Ishikawa (cell line): ENCODE results near the gene ITPA.

ENCODE experiments used
- CEBPB ChIP-seq: IDR thresholded peaks from 2 replicates; pipeline ENCODE4 v1.6.1; 2012
- CREB1 ChIP-seq: IDR thresholded peaks from 2 replicates; pipeline ENCODE4 v1.6.1; 2012; ENCODE audit warnings: low read depth
- EGR1 ChIP-seq: IDR thresholded peaks from 2 replicates; pipeline ENCODE4 v1.6.1; 2012
- EP300 ChIP-seq: IDR thresholded peaks from 2 replicates; pipeline ENCODE4 v1.6.1; 2012; ENCODE audit warnings: borderline replicate concordance
- FOXM1 ChIP-seq: IDR thresholded peaks from 2 replicates; pipeline ENCODE4 v1.6.1; 2012; ENCODE audit warnings: low read depth, borderline replicate concordance
- NFIC ChIP-seq: IDR thresholded peaks from 2 replicates; pipeline ENCODE4 v1.6.1; 2012
- RAD21 ChIP-seq: IDR thresholded peaks from 2 replicates; pipeline ENCODE4 v1.6.1; 2012; ENCODE audit warnings: low read depth
- TAF1 ChIP-seq: IDR thresholded peaks from 2 replicates; pipeline ENCODE4 v1.6.1; 2012; ENCODE audit warnings: low read depth, mild to moderate bottlenecking
- TCF12 ChIP-seq: IDR thresholded peaks from 2 replicates; pipeline ENCODE4 v1.6.1; 2012; ENCODE audit warnings: low read depth
- TEAD4 ChIP-seq: IDR thresholded peaks from 2 replicates; pipeline ENCODE4 v1.6.1; 2012
- YY1 ChIP-seq: IDR thresholded peaks from 2 replicates; pipeline ENCODE4 v1.6.1; 2012; ENCODE audit warnings: low read depth
- ZBTB7A ChIP-seq: IDR thresholded peaks from 2 replicates; pipeline ENCODE4 v1.6.1; 2012; ENCODE audit warnings: low read depth
- TF ChIP-seq, protein P1 (sequence below): IDR thresholded peaks from 2 replicates; pipeline ENCODE4 v1.6.1; 2012
- TF ChIP-seq, protein P2 (sequence below): IDR thresholded peaks from 2 replicates; pipeline ENCODE4 v1.6.1; 2012
- TF ChIP-seq, protein P3 (sequence below): IDR thresholded peaks from 2 replicates; pipeline ENCODE4 v1.6.1; 2012; ENCODE audit warnings: low read depth, mild to moderate bottlenecking

ITPA gene

DNA sequence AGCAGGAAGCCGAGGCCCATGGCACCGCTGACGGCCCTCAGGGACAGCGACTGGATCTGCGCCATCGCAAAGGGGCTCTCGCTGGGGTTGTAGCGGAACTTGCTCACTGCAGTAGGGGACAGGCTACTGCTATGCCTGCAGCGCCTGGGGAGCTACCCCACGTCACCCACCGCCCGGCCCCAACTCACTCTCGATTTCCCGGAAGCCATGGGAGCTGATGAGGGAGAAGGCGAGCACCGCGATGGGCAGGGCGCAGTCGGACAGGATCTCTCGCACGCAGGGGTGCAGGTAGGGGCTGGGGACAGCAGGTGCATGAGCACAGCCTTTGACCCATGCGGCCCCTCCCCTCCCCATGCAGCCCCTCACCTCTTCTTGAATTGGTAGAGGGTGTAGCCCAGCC is 19.9 kb downstream of the ITPA start:
- TF ChIP-seq, protein P1, sequence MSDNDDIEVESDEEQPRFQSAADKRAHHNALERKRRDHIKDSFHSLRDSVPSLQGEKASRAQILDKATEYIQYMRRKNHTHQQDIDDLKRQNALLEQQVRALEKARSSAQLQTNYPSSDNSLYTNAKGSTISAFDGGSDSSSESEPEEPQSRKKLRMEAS = no peak
- TF ChIP-seq RAD21 = no peak
- no peak for TF ChIP-seq NFIC
- TF ChIP-seq CEBPB = no peak
- no peak for TF ChIP-seq EGR1
- TF ChIP-seq, protein P2, sequence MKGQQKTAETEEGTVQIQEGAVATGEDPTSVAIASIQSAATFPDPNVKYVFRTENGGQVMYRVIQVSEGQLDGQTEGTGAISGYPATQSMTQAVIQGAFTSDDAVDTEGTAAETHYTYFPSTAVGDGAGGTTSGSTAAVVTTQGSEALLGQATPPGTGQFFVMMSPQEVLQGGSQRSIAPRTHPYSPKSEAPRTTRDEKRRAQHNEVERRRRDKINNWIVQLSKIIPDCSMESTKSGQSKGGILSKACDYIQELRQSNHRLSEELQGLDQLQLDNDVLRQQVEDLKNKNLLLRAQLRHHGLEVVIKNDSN = no peak
- TF ChIP-seq TAF1 = no peak
- no peak for TF ChIP-seq TEAD4
- no peak for TF ChIP-seq YY1
- no peak for TF ChIP-seq EP300
- no peak for TF ChIP-seq CREB1
- TF ChIP-seq TCF12 = no peak
- no peak for TF ChIP-seq ZBTB7A
- TF ChIP-seq, protein P3, sequence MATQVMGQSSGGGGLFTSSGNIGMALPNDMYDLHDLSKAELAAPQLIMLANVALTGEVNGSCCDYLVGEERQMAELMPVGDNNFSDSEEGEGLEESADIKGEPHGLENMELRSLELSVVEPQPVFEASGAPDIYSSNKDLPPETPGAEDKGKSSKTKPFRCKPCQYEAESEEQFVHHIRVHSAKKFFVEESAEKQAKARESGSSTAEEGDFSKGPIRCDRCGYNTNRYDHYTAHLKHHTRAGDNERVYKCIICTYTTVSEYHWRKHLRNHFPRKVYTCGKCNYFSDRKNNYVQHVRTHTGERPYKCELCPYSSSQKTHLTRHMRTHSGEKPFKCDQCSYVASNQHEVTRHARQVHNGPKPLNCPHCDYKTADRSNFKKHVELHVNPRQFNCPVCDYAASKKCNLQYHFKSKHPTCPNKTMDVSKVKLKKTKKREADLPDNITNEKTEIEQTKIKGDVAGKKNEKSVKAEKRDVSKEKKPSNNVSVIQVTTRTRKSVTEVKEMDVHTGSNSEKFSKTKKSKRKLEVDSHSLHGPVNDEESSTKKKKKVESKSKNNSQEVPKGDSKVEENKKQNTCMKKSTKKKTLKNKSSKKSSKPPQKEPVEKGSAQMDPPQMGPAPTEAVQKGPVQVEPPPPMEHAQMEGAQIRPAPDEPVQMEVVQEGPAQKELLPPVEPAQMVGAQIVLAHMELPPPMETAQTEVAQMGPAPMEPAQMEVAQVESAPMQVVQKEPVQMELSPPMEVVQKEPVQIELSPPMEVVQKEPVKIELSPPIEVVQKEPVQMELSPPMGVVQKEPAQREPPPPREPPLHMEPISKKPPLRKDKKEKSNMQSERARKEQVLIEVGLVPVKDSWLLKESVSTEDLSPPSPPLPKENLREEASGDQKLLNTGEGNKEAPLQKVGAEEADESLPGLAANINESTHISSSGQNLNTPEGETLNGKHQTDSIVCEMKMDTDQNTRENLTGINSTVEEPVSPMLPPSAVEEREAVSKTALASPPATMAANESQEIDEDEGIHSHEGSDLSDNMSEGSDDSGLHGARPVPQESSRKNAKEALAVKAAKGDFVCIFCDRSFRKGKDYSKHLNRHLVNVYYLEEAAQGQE = no peak
- TF ChIP-seq FOXM1 = no peak

DNA sequence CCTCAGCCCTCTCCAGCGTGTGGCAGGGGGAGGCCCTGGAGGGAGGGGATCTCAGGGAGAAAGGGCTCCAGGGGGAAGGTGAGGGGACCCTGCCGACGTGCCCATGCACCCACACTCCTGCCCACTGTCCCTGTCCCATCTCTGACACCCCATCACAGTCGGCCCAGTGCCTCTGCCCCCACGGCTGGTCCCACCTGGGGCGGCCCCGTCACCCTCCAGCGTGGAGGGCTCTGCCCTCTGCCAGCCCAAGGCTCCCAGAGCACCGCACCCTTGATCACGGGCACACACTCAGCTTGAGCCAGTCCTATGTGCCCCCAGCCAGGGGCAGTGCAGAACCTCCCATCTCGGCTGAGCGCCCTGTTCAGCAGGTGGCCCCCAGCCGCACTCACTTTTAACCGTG is 20.5 kb downstream of the ITPA start:
- TF ChIP-seq FOXM1 = no peak
- TF ChIP-seq, protein P3 = no peak
- TF ChIP-seq CEBPB = no peak
- no peak for TF ChIP-seq YY1
- no peak for TF ChIP-seq TAF1
- TF ChIP-seq CREB1 = no peak
- no peak for TF ChIP-seq RAD21
- TF ChIP-seq TCF12 = no peak
- TF ChIP-seq, protein P1 = no peak
- TF ChIP-seq EP300 = no peak
- no peak for TF ChIP-seq ZBTB7A
- TF ChIP-seq, protein P2 = no peak
- TF ChIP-seq EGR1 = no peak
- TF ChIP-seq NFIC = no peak
- TF ChIP-seq TEAD4 = no peak

DNA sequence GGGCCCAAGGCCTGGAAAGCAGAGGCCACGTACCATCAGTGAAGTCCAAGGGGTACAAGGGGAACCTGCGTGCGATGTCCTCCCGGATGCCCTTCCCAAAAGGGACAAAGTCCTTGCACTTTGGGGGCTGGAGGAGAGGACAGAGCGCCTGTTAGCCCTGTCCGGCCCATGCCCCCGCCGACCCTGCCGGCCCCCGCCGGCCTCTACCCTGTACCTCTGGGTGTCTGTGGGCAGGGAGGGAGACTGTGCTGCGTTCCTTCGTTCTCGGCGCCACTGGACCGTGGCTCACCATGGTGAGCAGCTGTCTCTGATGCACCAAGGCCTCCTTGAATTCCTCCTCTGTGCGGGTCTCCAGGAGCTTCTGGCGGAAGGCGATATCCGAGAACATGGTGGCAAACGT is 21.8 kb downstream of the ITPA start:
- TF ChIP-seq TCF12 = no peak
- no peak for TF ChIP-seq FOXM1
- no peak for TF ChIP-seq ZBTB7A
- TF ChIP-seq, protein P1 = no peak
- TF ChIP-seq TAF1 = no peak
- TF ChIP-seq RAD21 = no peak
- no peak for TF ChIP-seq NFIC
- TF ChIP-seq, protein P2 = no peak

DNA sequence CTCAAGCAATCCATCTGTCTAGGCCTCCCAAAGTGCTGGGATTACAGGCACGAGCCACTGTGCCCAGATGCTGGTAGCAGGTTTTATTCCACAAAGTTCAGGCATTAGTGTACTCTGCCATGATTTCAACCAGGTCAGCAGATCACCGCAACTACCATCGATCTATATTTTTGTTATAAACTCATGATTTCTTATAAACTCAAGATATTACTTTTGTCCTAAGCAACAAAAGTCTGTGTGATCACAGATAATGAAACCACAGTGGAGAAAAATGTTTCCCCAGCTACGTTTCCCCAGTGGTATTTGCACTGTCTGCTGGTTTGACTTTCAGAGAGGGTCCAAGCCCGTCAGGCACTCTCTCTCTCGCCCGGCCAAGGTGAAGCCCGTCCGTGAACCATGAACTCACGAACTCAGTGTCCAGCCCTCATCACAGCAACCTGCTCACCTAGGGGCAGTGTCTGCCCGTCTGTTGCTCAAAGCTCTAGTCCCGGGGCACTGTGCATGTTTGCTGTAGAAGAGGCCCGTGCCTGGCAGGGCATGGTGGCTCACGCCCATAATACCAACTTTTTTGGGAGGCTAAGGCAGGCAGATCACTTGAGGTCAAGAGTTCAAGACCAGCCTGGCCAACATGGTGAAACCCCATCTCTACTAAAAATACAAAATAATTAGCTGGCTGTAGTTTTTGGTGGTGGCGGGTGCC is 22.7 kb downstream of the ITPA start:
- TF ChIP-seq EP300 (no peak), NFIC (no peak), CEBPB (no peak), EGR1 (no peak), YY1 (no peak), ZBTB7A (no peak), RAD21 (no peak), CREB1 (no peak), TCF12 (no peak), TAF1 (no peak), FOXM1 (no peak), TEAD4 (no peak)
- TF ChIP-seq, protein P3 = no peak
- TF ChIP-seq, protein P1 = no peak
